ENCODE measurements around the gene ZNF70. TPM values are rescaled to one million over a fixed set of nuclear protein-coding genes. Genes with fewer than 3 reads are reported as not detected.

Gene ZNF70
- total RNA-seq, 1 experiment from 2014 or later = 3.2 TPM

- no peak for TF ChIP-seq ZBTB33 (IDR thresholded peaks at IDR 0.05; ENCODE audit: extremely low read depth, insufficient replicate concordance, low read length)
- TF ChIP-seq YY1 (IDR thresholded peaks at IDR 0.05; ENCODE audit: extremely low read depth, insufficient replicate concordance, low read depth, low read length) = no peak
- no peak for TF ChIP-seq ATF3 (IDR thresholded peaks at IDR 0.05)
- TF ChIP-seq EZH2 (IDR thresholded peaks at IDR 0.05) = no peak
- no peak for TF ChIP-seq POLR2AphosphoS5 (IDR thresholded peaks at IDR 0.05; ENCODE audit: low read depth, low read length)
- TF ChIP-seq RAD21 (IDR thresholded peaks at IDR 0.05; ENCODE audit: low read depth) = no peak
- no peak for TF ChIP-seq FOSL1 (IDR thresholded peaks at IDR 0.05; ENCODE audit: low read depth)
- no peak for TF ChIP-seq ELF1 (IDR thresholded peaks at IDR 0.05; ENCODE audit: borderline replicate concordance, low read depth)
- no peak for TF ChIP-seq SP1 (IDR thresholded peaks at IDR 0.05; ENCODE audit: low read depth)
- no peak for TF ChIP-seq CEBPB (IDR thresholded peaks at IDR 0.05; ENCODE audit: low read depth)
Measured at GRCh38 chr22:23773483-23774113, 22.7 kb upstream of the ZNF70 start (continued).
